Mesenchymal stem cell (in vitro differentiated cells and primary cell): ENCODE measurements around the gene DBP. TPM values are rescaled to one million over a fixed set of nuclear protein-coding genes. Genes with fewer than 3 reads are reported as not detected.
A peak's percentile ranks its signal among the peaks of the same experiment; 100 is the strongest.
"Not testable (repeated sequence)": the region's sequence is repeated elsewhere in the genome, so short reads cannot be mapped to it uniquely, and the experiment has no call there.

ENCODE experiments used
- DNase-seq: peaks from one replicate; pipeline ENCODE4 v3.0.0-alpha.2; 2013
- H2AFZ ChIP-seq: one replicate; pipeline ENCODE4 v1.6.1; 2013; ENCODE audit warnings: low read depth, mild to moderate bottlenecking, control low read depth, inconsistent platforms, low read length, moderate library complexity
- H2AK5ac ChIP-seq: 2 replicates; pipeline ENCODE4 v1.6.1; 2013; ENCODE audit warnings: low read length, moderate library complexity, mild to moderate bottlenecking, inconsistent platforms; ENCODE audit not compliant: severe bottlenecking
- H2BK120ac ChIP-seq: one replicate; pipeline ENCODE4 v1.6.1; 2013; ENCODE audit warnings: low read depth, mild to moderate bottlenecking, inconsistent platforms, low read length, moderate library complexity
- H2BK12ac ChIP-seq, 2 experiments: one replicate each; pipeline ENCODE4 v1.6.1; 2013; ENCODE audit warnings: inconsistent platforms in 2 of 2, low read length in 2 of 2, mild to moderate bottlenecking in 2 of 2, moderate library complexity in 2 of 2, control low read depth in 1 of 2
- H2BK15ac ChIP-seq: one replicate; pipeline ENCODE4 v1.6.1; 2013; ENCODE audit warnings: mild to moderate bottlenecking, low read depth, inconsistent platforms; ENCODE audit not compliant: poor library complexity, severe bottlenecking
- H2BK5ac ChIP-seq: 2 replicates; pipeline ENCODE4 v1.6.1; 2013; ENCODE audit warnings: low read depth, mild to moderate bottlenecking, low read length, control low read depth, inconsistent platforms; ENCODE audit not compliant: poor library complexity, severe bottlenecking
- H3K14ac ChIP-seq, 2 experiments: one replicate each; pipeline ENCODE4 v1.6.1; 2013; ENCODE audit warnings: inconsistent platforms in 2 of 2, low read length in 2 of 2, control low read depth in 1 of 2, mild to moderate bottlenecking in 1 of 2, moderate library complexity in 1 of 2
- H3K18ac ChIP-seq, 2 experiments: one replicate each; pipeline ENCODE4 v1.6.1; 2013; ENCODE audit warnings: inconsistent platforms in 2 of 2, low read length in 2 of 2, control low read depth in 1 of 2, low read depth in 1 of 2, mild to moderate bottlenecking in 1 of 2
- H3K23ac ChIP-seq, 2 experiments: one replicate each; pipeline ENCODE4 v1.6.1; 2013; ENCODE audit warnings: inconsistent platforms in 2 of 2, low read length in 2 of 2, mild to moderate bottlenecking in 2 of 2, moderate library complexity in 2 of 2, control low read depth in 1 of 2
- H3K27ac ChIP-seq: 2 replicates; pipeline ENCODE4 v1.5.1; 2013; ENCODE audit warnings: mild to moderate bottlenecking, moderate library complexity, low read length, control low read depth, inconsistent platforms; ENCODE audit not compliant: poor library complexity, severe bottlenecking
- H3K27me3 ChIP-seq, 2 experiments: 2 replicates each; pipeline versions ENCODE4 v1.6.1 to v1.7.0; 2013; ENCODE audit warnings: low read length in 2 of 2, mild to moderate bottlenecking in 2 of 2, moderate library complexity in 2 of 2, control low read depth in 1 of 2, inconsistent platforms in 1 of 2; ENCODE audit not compliant: control insufficient read depth in 1 of 2, insufficient read depth in 1 of 2
- H3K36me3 ChIP-seq, 2 experiments: 2 replicates each; pipeline versions ENCODE4 v1.6.1 to v1.7.0; 2013; ENCODE audit warnings: low read length in 2 of 2, control low read depth in 1 of 2, inconsistent platforms in 1 of 2, low read depth in 1 of 2, mild to moderate bottlenecking in 1 of 2; ENCODE audit not compliant: insufficient read depth in 2 of 2, control insufficient read depth in 1 of 2
- H3K4ac ChIP-seq, 2 experiments: one replicate each; pipeline ENCODE4 v1.6.1; 2013; ENCODE audit warnings: inconsistent platforms in 2 of 2, low read length in 2 of 2, mild to moderate bottlenecking in 2 of 2, moderate library complexity in 2 of 2, control low read depth in 1 of 2, low read depth in 1 of 2
- H3K4me1 ChIP-seq: 2 replicates; pipeline ENCODE4 v1.6.1; 2013; ENCODE audit warnings: low read depth, low read length, control low read depth; ENCODE audit not compliant: control insufficient read depth, insufficient read depth
- H3K4me2 ChIP-seq: 2 replicates; pipeline ENCODE4 v1.6.1; 2013; ENCODE audit warnings: low read length, mild to moderate bottlenecking, inconsistent platforms; ENCODE audit not compliant: poor library complexity, severe bottlenecking
- H3K4me3 ChIP-seq, 2 experiments: 2 replicates each; pipeline versions ENCODE4 v1.5.1 to v1.7.0; 2013; ENCODE audit warnings: low read length in 2 of 2, mild to moderate bottlenecking in 2 of 2, control low read depth in 1 of 2, low read depth in 1 of 2; ENCODE audit not compliant: insufficient read depth in 1 of 2
- H3K79me1 ChIP-seq: replicated peaks from 2 replicates; pipeline ENCODE4 v1.6.1; 2013; ENCODE audit warnings: mild to moderate bottlenecking, control low read depth, low read length, inconsistent platforms; ENCODE audit not compliant: poor library complexity, severe bottlenecking
- H3K9ac ChIP-seq: 2 replicates; pipeline ENCODE4 v1.7.0; 2013; ENCODE audit warnings: mild to moderate bottlenecking, low read length, moderate library complexity
- H3K9me3 ChIP-seq: 2 replicates; pipeline ENCODE4 v1.7.0; 2013; ENCODE audit warnings: mild to moderate bottlenecking, low read length; ENCODE audit not compliant: control insufficient read depth
- H4K8ac ChIP-seq: one replicate; pipeline ENCODE4 v1.6.1; 2013; ENCODE audit warnings: inconsistent platforms, mild to moderate bottlenecking, low read length, moderate library complexity
- H4K91ac ChIP-seq: one replicate; pipeline ENCODE4 v1.6.1; 2013; ENCODE audit warnings: mild to moderate bottlenecking, low read length, inconsistent platforms
- WGBS: methylation state at CpG from one replicate; pipeline ENCODE4 v1.1.7; 2013; ENCODE audit warnings: mixed read lengths; 5-methylcytosine and 5-hydroxymethylcytosine counted together
- polyA plus RNA-seq, 2 experiments: library from polyadenylated mRNA; stranded (reverse); fragments of 200-250 nt; gene quantifications; one replicate each; pipeline ENCODE4 v1.2.3, GENCODE V29; 2013

Gene DBP
- 4.2 TPM for polyA plus RNA-seq (2013, experiment 1 of 2)
- 5.0 TPM for polyA plus RNA-seq (2013, experiment 2 of 2)

- no peak for DNase-seq
- Histone ChIP-seq H3K23ac (peak within 1 kb of the TSS in 1 of 2 experiments; percentile 48), H2BK120ac (peak within 1 kb of the TSS; percentile 86), H3K79me1 (no peaks in the 10 kb centered on the region), H3K27ac (peak within 1 kb of the TSS; percentile 93), H3K14ac (peak within 1 kb of the TSS; percentile 11 to 58), H3K36me3 (peaks cover 0 to 14% of the 10 kb centered on the region in 2 experiments), H3K4me3 (peak within 1 kb of the TSS; percentile 53 to 81), H4K8ac (peak within 1 kb of the TSS; percentile 45), H3K9me3 (no peaks in the 10 kb centered on the region), H2BK5ac (peak within 1 kb of the TSS; percentile 5), H4K91ac (peak within 1 kb of the TSS; percentile 70), H3K18ac (peak within 1 kb of the TSS; percentile 48 to 97), H3K27me3 (peaks cover 0 to 7% of the 10 kb centered on the region in 2 experiments), H2BK12ac (peak within 1 kb of the TSS in 1 of 2 experiments; percentile 79), H3K4me2 (peak within 1 kb of the TSS; percentile 72), H3K4ac (peak within 1 kb of the TSS; percentile 53 to 92), H3K4me1 (peaks cover 37% of the 10 kb centered on the region), H2AK5ac (peak within 1 kb of the TSS; percentile 10), H2AFZ (peak within 1 kb of the TSS; percentile 36), H2BK15ac (peak within 1 kb of the TSS; percentile 60), H3K9ac (peak within 1 kb of the TSS; percentile 99)
- WGBS = 2% methylated on average over 39 of the region's 40 CpGs
These were observed at the start of gene DBP for GRCh38 chr19:48636859-48637448. Gene DBP (minus strand): TSS chr19:48637379. CDS start chr19:48636994, 385 bp downstream.

GRCh38 chr19:48686637-48687036, 49.5 kb upstream of the DBP start:
- not testable (repeated sequence) for H2BK12ac ChIP-seq, H3K4me2 ChIP-seq, H3K9ac ChIP-seq, H3K27ac ChIP-seq, H2AK5ac ChIP-seq, H2BK5ac ChIP-seq, H2BK120ac ChIP-seq, H2AFZ ChIP-seq, H3K4me3 ChIP-seq, H4K91ac ChIP-seq, DNase-seq, H4K8ac ChIP-seq, H3K4me1 ChIP-seq, H3K27me3 ChIP-seq, H3K79me1 ChIP-seq, H3K18ac ChIP-seq, H3K23ac ChIP-seq, H3K36me3 ChIP-seq, H2BK15ac ChIP-seq, H3K14ac ChIP-seq, H3K9me3 ChIP-seq, H3K4ac ChIP-seq
- WGBS = 95% methylated on average over 6 of the region's 7 CpGs

- no peak overlapping the region for H3K9ac ChIP-seq
- no peak overlapping the region for H4K8ac ChIP-seq
- H3K14ac ChIP-seq = no peak overlapping the region
- no peak overlapping the region for H3K4me2 ChIP-seq
- H3K4me1 ChIP-seq = peaks cover 11% of the 10 kb centered on the region
- WGBS = 100% methylated on average over 3 of the region's 3 CpGs
- H3K23ac ChIP-seq = no peak overlapping the region
- H2AK5ac ChIP-seq = no peak overlapping the region
- H3K27ac ChIP-seq = no peak overlapping the region
- H2BK12ac ChIP-seq = no peak overlapping the region
- no peak overlapping the region for H2BK5ac ChIP-seq
- no peak overlapping the region for H2BK120ac ChIP-seq
- no peak overlapping the region for H3K4ac ChIP-seq
- no peak for DNase-seq
- H3K79me1 ChIP-seq = no peaks in the 10 kb centered on the region
- no peak overlapping the region for H3K4me3 ChIP-seq
- H3K27me3 ChIP-seq = peaks cover 5 to 7% of the 10 kb centered on the region in 2 experiments
- no peak overlapping the region for H4K91ac ChIP-seq
- H2BK15ac ChIP-seq = no peak overlapping the region
- no peak overlapping the region for H3K18ac ChIP-seq
- no peaks in the 10 kb centered on the region for H3K36me3 ChIP-seq
- H2AFZ ChIP-seq = no peak overlapping the region
- no peaks in the 10 kb centered on the region for H3K9me3 ChIP-seq
These were observed 48.9 kb upstream of the DBP start for GRCh38 chr19:48686088-48686487.

- Histone ChIP-seq H2BK12ac (no peak overlapping the region), H3K9me3 (no peaks in the 10 kb centered on the region), H2AFZ (no peak overlapping the region), H3K23ac (no peak overlapping the region), H2AK5ac (no peak overlapping the region), H3K36me3 (no peaks in the 10 kb centered on the region), H3K4me2 (no peak overlapping the region), H3K27ac (no peak overlapping the region), H2BK120ac (no peak overlapping the region), H3K4me3 (no peak overlapping the region), H3K27me3 (peaks cover 5 to 7% of the 10 kb centered on the region in 2 experiments), H2BK5ac (no peak overlapping the region), H3K4ac (no peak overlapping the region), H3K18ac (no peak overlapping the region), H4K91ac (no peak overlapping the region), H3K79me1 (no peaks in the 10 kb centered on the region), H3K4me1 (peaks cover 15% of the 10 kb centered on the region), H3K14ac (no peak overlapping the region), H2BK15ac (no peak overlapping the region), H4K8ac (no peak overlapping the region), H3K9ac (no peak overlapping the region)
- 87% methylated on average over 8 of the region's 9 CpGs for WGBS
- DNase-seq = no peak
These were observed 48.4 kb upstream of the DBP start for GRCh38 chr19:48685583-48685982.
